Smooth muscle cell of bladder (primary cell): Measurements from ENCODE around the gene PIGW. TPM values are rescaled to one million over a fixed set of nuclear protein-coding genes. Genes with fewer than 3 reads are reported as not detected.

Experiments
- total RNA-seq: library from RNA; depleted of rRNA; stranded (reverse); fragments of >200 nt; gene quantifications from 2 replicates; pipeline ENCODE4 v1.2.3, GENCODE V29; 2014

Gene PIGW, protein sequence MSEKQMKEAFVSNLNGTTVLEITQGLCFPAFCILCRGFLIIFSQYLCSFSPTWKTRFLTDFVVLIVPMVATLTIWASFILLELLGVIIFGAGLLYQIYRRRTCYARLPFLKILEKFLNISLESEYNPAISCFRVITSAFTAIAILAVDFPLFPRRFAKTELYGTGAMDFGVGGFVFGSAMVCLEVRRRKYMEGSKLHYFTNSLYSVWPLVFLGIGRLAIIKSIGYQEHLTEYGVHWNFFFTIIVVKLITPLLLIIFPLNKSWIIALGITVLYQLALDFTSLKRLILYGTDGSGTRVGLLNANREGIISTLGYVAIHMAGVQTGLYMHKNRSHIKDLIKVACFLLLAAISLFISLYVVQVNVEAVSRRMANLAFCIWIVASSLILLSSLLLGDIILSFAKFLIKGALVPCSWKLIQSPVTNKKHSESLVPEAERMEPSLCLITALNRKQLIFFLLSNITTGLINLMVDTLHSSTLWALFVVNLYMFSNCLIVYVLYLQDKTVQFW
- 2.3 and 2.9 TPM in 2 replicates for total RNA-seq

GRCh38 chr17:36534840-36535668, at the start of gene PIGW, which contains the start of gene MYO19:
Gene PIGW (plus strand): TSS chr17:36534987. CDS start chr17:36537102, 2,115 bp downstream.
Gene MYO19 (minus strand): TSS chr17:36534868. CDS start chr17:36532538, 2,330 bp downstream.

GRCh38 chr17:36486204-36487194, 48.3 kb upstream of the PIGW start, which contains the start of gene ZNHIT3:
Gene ZNHIT3 (plus strand): TSS chr17:36486681. CDS start chr17:36486700, 19 bp downstream.

DNA sequence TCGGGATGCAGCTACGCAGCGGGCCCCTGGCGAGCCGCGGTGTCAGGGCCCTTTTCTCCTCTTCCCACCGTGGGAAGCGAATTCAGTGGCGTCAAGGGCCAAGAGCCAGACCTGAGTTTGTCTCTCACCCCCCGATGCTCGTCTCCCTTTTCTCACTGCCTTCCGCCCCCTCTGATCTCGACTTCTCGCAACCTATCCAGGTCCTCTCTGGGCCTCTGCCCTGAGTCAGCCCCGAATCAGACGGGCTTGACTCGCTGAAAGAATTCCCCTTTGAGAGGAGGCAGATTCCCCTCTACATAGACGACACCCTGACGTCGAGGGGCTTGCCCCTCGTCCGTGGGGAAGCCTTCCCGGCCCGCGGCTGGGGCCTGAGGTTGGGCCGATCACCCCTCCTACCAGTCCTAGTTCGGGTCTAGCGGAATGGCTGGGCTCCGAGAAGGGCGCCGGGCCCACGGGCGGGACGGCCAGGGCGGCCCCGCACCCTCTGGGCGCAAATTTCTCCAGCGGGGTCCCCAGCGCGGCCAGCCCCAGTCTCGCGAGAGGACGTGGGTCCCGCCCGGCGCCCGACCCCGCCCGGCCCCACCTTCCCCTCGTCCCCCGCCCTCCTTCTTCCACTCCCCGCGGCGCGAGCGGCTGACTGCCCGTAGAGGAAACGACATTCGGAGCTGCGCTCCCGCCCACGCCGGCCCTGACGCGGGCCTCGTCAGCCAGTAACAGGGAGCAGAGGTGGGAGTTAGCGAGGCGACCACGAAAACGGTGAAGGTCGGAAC, 9.7 kb downstream of the PIGW start, which contains the start of gene GGNBP2:
GGNBP2 (plus strand) TSS at position 613 of the 770 bp plus-strand sequence. CDS start 806 bp downstream, outside the sequence.

Other genes with a start within 250 kb of the PIGW start
- not detected in 2 replicates for gene TBC1D3G, start 211.1 kb upstream of the PIGW start, total RNA-seq
- gene TBC1D3H, start 146.6 kb upstream of the PIGW start, total RNA-seq = not detected in 2 replicates
- 23.7 and 26.3 TPM in 2 replicates for gene ZNHIT3, start 48.3 kb upstream of the PIGW start, total RNA-seq
- 27.4 and 28.0 TPM in 2 replicates for gene MYO19, start 119 bp upstream of the PIGW start, total RNA-seq
- 67.4 and 69.3 TPM in 2 replicates for gene GGNBP2, start 9.9 kb downstream of the PIGW start, total RNA-seq
- gene DHRS11, start 56.9 kb downstream of the PIGW start, total RNA-seq = 5.0 and 5.7 TPM in 2 replicates
- gene MRM1, start 66.6 kb downstream of the PIGW start, total RNA-seq = 3.4 and 5.2 TPM in 2 replicates